WTC11 (cell line): Measurements from ENCODE around the gene NUDT22. TPM values are rescaled to one million over a fixed set of nuclear protein-coding genes. Genes with fewer than 3 reads are reported as not detected.

Experiments used
- ATF1 ChIP-seq: sonication (generic); formaldehyde crosslinking; IDR thresholded peaks from 2 replicates; pipeline ENCODE4 v1.8.1; 2023; ENCODE audit warnings: mild to moderate bottlenecking, moderate library complexity, missing genetic modification reagents
- ELF4 ChIP-seq: sonication (generic); formaldehyde crosslinking; IDR thresholded peaks from 2 replicates; pipeline ENCODE4 v1.8.1; 2022; ENCODE audit warnings: low read depth, mild to moderate bottlenecking, moderate library complexity, missing genetic modification reagents
- GTF2I ChIP-seq: fragments of 250-450 bp; sonication (Bioruptor Pico); conservative IDR thresholded peaks from 2 replicates; pipeline ENCODE4 v1.4.0; 2021; ENCODE audit warnings: mild to moderate bottlenecking
- JUN ChIP-seq: sonication (generic); formaldehyde crosslinking; IDR thresholded peaks from 2 replicates; pipeline ENCODE4 v1.8.0; 2023; ENCODE audit warnings: mild to moderate bottlenecking, missing genetic modification reagents
- NFATC4 ChIP-seq: fragments of 250-450 bp; sonication (Bioruptor Pico); IDR thresholded peaks from 2 replicates; pipeline ENCODE4 v1.9.0; 2021; ENCODE audit warnings: mild to moderate bottlenecking
- NR2C2 ChIP-seq: sonication (generic); formaldehyde crosslinking; IDR thresholded peaks from 2 replicates; pipeline ENCODE4 v1.8.0; 2022; ENCODE audit warnings: mild to moderate bottlenecking, missing genetic modification reagents
- SOX15 ChIP-seq: fragments of 250-450 bp; sonication (Bioruptor Pico); IDR thresholded peaks from 2 replicates; pipeline ENCODE4 v1.9.0; 2021; ENCODE audit warnings: mild to moderate bottlenecking
- TEAD4 ChIP-seq: sonication (generic); formaldehyde crosslinking; IDR thresholded peaks from 2 replicates; pipeline ENCODE4 v1.8.0; 2022; ENCODE audit warnings: mild to moderate bottlenecking, missing genetic modification reagents
- ZNF317 ChIP-seq: sonication (generic); formaldehyde crosslinking; IDR thresholded peaks from 2 replicates; pipeline ENCODE4 v1.8.1; 2023; ENCODE audit warnings: low read depth, mild to moderate bottlenecking, moderate library complexity, missing genetic modification reagents, borderline replicate concordance
- ZNF396 ChIP-seq: fragments of 250-450 bp; sonication (Bioruptor Pico); IDR thresholded peaks from 2 replicates; pipeline ENCODE4 v1.8.0; 2021; ENCODE audit warnings: mild to moderate bottlenecking, moderate library complexity, borderline replicate concordance
- ZNF416 ChIP-seq: fragments of 250-450 bp; sonication (Bioruptor Pico); IDR thresholded peaks from 2 replicates; pipeline ENCODE4 v1.9.0; 2021; ENCODE audit warnings: mild to moderate bottlenecking, inconsistent platforms
- total RNA-seq: library from RNA; stranded (reverse); gene quantifications from 3 replicates; pipeline ENCODE4 v1.2.3, GENCODE V29; 2021
- TF ChIP-seq, protein P1 (sequence below): sonication (generic); formaldehyde crosslinking; IDR thresholded peaks from 2 replicates; pipeline ENCODE4 v1.8.0; 2023; ENCODE audit warnings: mild to moderate bottlenecking, missing genetic modification reagents
- TF ChIP-seq, protein P2 (sequence below): sonication (generic); formaldehyde crosslinking; IDR thresholded peaks from 2 replicates; pipeline ENCODE4 v1.8.1; 2022; ENCODE audit warnings: mild to moderate bottlenecking, missing genetic modification reagents, moderate library complexity, borderline replicate concordance
- TF ChIP-seq, protein P3 (sequence below): sonication (generic); formaldehyde crosslinking; IDR thresholded peaks from 2 replicates; pipeline ENCODE4 v1.8.1; 2022; ENCODE audit warnings: low read depth, missing genetic modification reagents, borderline replicate concordance
- TF ChIP-seq, protein P4 (sequence below): fragments of 250-450 bp; sonication (Bioruptor Pico); conservative IDR thresholded peaks from 2 replicates; pipeline ENCODE4 v1.9.0; 2021; ENCODE audit warnings: mild to moderate bottlenecking
- TF ChIP-seq, protein P5 (sequence below): sonication (generic); formaldehyde crosslinking; IDR thresholded peaks from 2 replicates; pipeline ENCODE4 v1.8.1; 2022; ENCODE audit warnings: missing genetic modification reagents, borderline replicate concordance
- TF ChIP-seq, protein P6 (sequence below): sonication (generic); formaldehyde crosslinking; IDR thresholded peaks from 2 replicates; pipeline ENCODE4 v1.8.0; 2022; ENCODE audit warnings: mild to moderate bottlenecking, missing genetic modification reagents

Gene NUDT22
- total RNA-seq, 1 experiment from 2014 or later: 64.4 TPM

DNA sequence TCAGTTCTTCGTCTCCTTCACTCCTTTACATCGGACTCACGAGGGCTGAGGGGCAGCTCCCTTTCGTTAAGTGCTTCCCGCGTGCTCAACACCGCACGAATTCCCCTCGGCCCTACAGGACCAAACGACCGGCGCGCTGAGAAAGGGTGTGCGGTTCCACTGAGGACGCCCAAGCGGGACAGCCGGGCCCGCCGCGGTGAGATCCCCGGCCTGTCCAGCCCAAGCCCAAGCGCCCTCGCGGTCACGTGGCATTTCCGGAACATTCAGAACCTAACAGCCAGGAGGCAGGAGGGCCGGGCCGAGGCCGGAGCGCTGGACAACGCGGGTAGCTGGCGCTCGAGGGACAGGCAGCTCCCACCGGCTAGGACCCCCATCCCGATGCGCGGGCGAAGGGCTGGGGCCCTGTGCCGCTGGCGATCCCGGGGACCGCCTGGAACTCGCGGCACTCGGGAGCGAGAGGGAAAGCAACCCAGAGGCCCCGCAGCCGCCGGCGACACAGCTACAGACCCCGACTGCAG lies 40.8 kb upstream of the NUDT22 start (continued):
- no peak for TF ChIP-seq ZNF396
- TF ChIP-seq, protein P1, sequence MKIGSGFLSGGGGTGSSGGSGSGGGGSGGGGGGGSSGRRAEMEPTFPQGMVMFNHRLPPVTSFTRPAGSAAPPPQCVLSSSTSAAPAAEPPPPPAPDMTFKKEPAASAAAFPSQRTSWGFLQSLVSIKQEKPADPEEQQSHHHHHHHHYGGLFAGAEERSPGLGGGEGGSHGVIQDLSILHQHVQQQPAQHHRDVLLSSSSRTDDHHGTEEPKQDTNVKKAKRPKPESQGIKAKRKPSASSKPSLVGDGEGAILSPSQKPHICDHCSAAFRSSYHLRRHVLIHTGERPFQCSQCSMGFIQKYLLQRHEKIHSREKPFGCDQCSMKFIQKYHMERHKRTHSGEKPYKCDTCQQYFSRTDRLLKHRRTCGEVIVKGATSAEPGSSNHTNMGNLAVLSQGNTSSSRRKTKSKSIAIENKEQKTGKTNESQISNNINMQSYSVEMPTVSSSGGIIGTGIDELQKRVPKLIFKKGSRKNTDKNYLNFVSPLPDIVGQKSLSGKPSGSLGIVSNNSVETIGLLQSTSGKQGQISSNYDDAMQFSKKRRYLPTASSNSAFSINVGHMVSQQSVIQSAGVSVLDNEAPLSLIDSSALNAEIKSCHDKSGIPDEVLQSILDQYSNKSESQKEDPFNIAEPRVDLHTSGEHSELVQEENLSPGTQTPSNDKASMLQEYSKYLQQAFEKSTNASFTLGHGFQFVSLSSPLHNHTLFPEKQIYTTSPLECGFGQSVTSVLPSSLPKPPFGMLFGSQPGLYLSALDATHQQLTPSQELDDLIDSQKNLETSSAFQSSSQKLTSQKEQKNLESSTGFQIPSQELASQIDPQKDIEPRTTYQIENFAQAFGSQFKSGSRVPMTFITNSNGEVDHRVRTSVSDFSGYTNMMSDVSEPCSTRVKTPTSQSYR (CRISPR knock-in tag): peak; percentile 80; the same call in 1 of the 2 replicates
- TF ChIP-seq ZNF416: no peak
- TF ChIP-seq, protein P2, sequence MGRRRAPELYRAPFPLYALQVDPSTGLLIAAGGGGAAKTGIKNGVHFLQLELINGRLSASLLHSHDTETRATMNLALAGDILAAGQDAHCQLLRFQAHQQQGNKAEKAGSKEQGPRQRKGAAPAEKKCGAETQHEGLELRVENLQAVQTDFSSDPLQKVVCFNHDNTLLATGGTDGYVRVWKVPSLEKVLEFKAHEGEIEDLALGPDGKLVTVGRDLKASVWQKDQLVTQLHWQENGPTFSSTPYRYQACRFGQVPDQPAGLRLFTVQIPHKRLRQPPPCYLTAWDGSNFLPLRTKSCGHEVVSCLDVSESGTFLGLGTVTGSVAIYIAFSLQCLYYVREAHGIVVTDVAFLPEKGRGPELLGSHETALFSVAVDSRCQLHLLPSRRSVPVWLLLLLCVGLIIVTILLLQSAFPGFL: no peak
- peak; percentile 58; the same call in 1 of the 2 replicates for TF ChIP-seq TEAD4 (CRISPR knock-in tag)
- peak; percentile 87; the same call in 1 of the 2 replicates for TF ChIP-seq ATF1 (CRISPR knock-in tag)
- TF ChIP-seq, protein P3, sequence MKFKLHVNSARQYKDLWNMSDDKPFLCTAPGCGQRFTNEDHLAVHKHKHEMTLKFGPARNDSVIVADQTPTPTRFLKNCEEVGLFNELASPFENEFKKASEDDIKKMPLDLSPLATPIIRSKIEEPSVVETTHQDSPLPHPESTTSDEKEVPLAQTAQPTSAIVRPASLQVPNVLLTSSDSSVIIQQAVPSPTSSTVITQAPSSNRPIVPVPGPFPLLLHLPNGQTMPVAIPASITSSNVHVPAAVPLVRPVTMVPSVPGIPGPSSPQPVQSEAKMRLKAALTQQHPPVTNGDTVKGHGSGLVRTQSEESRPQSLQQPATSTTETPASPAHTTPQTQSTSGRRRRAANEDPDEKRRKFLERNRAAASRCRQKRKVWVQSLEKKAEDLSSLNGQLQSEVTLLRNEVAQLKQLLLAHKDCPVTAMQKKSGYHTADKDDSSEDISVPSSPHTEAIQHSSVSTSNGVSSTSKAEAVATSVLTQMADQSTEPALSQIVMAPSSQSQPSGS (CRISPR knock-in tag): peak; percentile 73; the same call in 1 of the 2 replicates
- TF ChIP-seq, protein P4, sequence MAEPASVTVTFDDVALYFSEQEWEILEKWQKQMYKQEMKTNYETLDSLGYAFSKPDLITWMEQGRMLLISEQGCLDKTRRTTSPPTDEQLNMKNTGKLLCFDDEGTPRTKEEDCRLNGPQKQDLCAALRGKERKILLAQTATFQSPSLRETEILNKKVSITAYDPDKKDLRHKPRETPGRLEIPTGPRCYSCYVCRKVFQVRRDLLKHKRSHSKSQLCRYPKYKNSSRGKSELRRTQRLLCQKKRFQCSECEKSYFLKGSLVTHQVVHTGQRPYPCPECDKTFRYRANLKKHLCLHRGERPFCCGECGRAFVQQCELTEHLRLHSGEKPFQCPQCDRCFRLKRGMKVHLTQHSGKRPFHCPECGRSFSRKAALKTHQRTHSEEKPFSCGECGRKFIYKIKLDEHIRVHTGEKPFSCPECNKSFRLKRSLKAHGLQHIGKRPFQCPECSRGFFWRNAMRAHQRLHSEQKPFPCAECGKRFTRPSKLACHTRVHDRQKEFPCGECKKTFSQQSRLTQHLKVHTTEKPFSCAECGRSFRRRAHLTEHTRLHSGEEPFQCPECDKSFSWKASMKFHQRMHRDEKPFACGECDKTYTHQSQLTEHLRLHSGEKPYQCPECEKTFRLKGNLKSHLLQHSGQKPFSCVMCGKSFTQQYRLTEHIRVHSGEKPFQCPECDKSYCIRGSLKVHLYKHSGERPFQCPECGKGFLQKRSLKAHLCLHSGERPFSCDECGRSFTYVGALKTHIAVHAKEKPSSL (CRISPR knock-in tag): no peak
- TF ChIP-seq, protein P5, sequence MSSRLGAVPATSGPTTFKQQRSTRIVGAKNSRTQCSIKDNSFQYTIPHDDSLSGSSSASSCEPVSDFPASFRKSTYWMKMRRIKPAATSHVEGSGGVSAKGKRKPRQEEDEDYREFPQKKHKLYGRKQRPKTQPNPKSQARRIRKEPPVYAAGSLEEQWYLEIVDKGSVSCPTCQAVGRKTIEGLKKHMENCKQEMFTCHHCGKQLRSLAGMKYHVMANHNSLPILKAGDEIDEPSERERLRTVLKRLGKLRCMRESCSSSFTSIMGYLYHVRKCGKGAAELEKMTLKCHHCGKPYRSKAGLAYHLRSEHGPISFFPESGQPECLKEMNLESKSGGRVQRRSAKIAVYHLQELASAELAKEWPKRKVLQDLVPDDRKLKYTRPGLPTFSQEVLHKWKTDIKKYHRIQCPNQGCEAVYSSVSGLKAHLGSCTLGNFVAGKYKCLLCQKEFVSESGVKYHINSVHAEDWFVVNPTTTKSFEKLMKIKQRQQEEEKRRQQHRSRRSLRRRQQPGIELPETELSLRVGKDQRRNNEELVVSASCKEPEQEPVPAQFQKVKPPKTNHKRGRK (CRISPR knock-in tag): no peak
- peak; percentile 57; the same call in 1 of the 2 replicates for TF ChIP-seq NR2C2 (CRISPR knock-in tag)
- TF ChIP-seq SOX15 (CRISPR knock-in tag): no peak
- TF ChIP-seq NFATC4 (CRISPR knock-in tag): no peak
- TF ChIP-seq ELF4 (CRISPR knock-in tag): peak; percentile 78; the same call in 1 of the 2 replicates
- TF ChIP-seq, protein P6, sequence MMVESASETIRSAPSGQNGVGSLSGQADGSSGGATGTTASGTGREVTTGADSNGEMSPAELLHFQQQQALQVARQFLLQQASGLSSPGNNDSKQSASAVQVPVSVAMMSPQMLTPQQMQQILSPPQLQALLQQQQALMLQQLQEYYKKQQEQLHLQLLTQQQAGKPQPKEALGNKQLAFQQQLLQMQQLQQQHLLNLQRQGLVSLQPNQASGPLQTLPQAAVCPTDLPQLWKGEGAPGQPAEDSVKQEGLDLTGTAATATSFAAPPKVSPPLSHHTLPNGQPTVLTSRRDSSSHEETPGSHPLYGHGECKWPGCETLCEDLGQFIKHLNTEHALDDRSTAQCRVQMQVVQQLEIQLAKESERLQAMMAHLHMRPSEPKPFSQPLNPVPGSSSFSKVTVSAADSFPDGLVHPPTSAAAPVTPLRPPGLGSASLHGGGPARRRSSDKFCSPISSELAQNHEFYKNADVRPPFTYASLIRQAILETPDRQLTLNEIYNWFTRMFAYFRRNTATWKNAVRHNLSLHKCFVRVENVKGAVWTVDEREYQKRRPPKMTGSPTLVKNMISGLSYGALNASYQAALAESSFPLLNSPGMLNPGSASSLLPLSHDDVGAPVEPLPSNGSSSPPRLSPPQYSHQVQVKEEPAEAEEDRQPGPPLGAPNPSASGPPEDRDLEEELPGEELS (CRISPR knock-in tag): peak; percentile 98
- peak; percentile 66; the same call in 1 of the 2 replicates for TF ChIP-seq ZNF317 (CRISPR knock-in tag)
- TF ChIP-seq JUN (CRISPR knock-in tag): peak; percentile 84; the same call in 1 of the 2 replicates
- no peak for TF ChIP-seq GTF2I (CRISPR knock-in tag)
